Stimulated activated CD8-positive, alpha-beta memory T cell treated with anti-CD3 and anti-CD28 coated beads, Interleukin-15, amount 100 ng/mL, for 4 hours (primary cell): ENCODE measurements around the gene CDH23.

Experiments
- DNase-seq, 2 donors: peaks; one replicate each; pipeline ENCODE4 v3.0.0-alpha.2; 2020; ENCODE audit warnings: low read depth in 2 of 2

CDH23 gene

GRCh38 chr10:71659111-71659634 lies 262.5 kb downstream of the CDH23 start:
- no peak for DNase-seq

DNA sequence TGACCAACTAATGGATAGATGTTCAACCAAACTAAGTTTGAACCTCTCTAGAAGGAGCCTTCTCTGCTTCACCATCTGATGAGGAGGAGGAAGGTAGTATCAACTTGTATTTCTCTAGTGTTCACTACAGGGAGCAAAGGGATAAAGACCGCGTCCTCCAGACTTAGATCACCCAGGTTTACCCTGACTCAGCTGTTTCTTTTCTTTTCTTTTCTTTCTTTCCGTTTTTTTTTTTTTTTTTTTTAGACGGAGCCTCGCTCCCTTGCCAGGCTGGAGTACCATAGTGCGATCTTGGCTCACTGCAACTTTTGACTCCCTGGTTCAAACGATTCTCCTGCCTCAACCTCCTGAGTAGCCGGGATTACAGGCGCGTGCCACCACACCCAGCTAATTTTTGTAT lies 263.0 kb downstream of the CDH23 start:
- DNase-seq = no peak

GRCh38 chr10:71660313-71660712 lies 263.6 kb downstream of the CDH23 start:
- no peak for DNase-seq

DNA sequence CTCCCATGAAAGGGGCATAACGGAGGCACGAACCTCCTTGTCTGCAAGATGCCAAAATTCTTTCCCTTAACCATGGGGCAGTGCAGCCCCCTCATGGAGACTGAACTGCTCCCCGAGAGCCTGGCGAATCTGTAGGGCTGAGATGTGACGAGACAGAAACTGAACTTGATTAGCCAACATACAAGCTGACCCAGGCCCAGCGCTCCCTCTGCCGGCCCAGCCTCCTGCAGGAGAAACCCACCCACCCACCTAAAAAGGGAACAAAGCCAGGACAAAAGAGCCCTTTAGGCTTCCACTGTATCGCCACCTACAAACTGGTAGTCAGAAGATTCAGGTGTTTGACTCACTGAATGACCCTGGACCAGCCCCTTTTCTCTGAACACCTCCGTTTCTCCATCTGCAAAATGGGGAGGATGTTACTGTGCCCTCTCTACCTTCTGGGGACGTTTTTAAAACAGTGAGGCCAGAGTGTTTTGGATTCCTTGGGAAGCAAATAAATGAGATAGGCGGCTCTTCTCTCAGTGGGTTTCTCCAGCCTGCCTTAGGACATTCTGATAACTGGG lies 264.4 kb downstream of the CDH23 start:
- DNase-seq = no peak

GRCh38 chr10:71661779-71662336 lies 265.1 kb downstream of the CDH23 start:
- DNase-seq = no peak

- DNase-seq = no peak
Observed at GRCh38 chr10:71663311-71663710, 266.6 kb downstream of the CDH23 start.

DNA sequence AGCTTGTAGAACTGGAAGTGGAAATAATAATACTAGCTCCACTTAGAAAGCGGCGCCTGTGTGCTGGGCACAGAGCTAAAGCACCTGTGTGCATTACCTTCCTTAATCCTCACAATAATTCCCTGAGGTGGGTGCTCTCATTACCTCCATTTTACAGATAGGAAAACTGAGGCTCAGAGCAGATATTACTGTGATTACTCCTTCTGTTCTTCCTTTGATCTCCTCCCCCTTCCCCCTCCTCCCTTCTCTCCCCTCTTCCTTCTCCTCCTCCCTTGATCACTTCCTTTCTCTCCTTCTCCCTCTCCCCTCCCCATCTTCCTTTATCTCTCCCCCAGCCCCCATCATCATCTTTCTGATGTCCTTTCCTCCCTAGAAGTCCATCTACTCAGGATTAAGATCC lies 267.9 kb downstream of the CDH23 start:
- no peak for DNase-seq

DNA sequence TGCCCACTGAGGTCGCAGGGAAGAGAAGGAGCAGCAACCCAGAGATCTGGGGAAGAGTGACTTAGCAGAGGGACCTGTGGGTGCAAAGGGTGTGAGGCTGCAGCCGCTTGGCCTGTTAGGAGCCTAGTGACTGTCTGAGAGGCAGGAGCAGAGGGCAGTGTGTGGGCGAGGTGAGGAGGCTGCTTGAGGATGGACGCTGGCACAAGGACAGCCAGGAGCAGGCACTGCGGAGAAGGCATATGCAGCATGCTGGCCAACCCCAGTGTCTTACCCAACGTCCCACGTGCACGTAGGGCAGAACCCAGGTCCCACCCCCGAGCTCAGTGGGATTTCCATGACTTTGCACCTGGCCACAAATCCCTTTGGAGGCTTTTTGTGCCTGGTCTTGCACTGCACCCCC lies 268.7 kb downstream of the CDH23 start:
- no peak for DNase-seq

DNA sequence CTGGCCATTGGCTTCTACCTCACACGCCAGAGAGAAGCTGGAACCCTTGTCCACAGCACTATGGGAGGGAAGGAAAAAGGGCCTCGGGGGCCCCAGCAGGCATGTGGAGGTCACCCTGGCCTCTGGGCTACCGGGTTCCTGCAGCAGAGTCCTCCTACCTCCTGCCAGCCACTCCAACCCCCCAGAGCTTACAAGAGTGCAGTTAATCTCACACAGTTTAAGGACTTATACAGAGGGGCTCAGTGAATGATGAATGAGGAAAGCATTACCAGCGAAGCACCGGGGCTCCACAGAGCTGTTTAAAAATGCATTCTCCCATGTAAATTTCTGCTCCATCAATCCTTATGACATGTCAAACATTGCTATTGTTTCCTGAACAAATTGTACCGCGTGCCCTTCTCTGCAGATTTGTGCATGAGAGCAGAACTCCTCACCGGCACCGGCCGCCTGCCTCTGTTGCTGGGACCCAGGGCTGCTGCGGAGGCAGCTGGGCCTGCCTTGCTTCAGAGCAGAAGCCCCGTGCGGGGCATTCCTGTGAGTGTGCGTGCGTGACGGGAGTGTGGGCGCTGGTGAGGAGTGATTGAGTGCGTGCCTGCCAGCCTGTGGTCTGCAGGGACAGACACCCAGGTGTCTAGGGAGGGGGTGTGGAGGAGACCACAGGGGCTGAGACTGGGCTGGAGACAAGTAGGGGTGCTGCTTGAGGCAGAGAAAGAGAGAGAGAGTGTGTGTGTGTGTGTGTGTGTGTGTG lies 270.1 kb downstream of the CDH23 start:
- DNase-seq = no peak

- DNase-seq = no peak
Observed at GRCh38 chr10:71667387-71667752, 270.6 kb downstream of the CDH23 start.

DNA sequence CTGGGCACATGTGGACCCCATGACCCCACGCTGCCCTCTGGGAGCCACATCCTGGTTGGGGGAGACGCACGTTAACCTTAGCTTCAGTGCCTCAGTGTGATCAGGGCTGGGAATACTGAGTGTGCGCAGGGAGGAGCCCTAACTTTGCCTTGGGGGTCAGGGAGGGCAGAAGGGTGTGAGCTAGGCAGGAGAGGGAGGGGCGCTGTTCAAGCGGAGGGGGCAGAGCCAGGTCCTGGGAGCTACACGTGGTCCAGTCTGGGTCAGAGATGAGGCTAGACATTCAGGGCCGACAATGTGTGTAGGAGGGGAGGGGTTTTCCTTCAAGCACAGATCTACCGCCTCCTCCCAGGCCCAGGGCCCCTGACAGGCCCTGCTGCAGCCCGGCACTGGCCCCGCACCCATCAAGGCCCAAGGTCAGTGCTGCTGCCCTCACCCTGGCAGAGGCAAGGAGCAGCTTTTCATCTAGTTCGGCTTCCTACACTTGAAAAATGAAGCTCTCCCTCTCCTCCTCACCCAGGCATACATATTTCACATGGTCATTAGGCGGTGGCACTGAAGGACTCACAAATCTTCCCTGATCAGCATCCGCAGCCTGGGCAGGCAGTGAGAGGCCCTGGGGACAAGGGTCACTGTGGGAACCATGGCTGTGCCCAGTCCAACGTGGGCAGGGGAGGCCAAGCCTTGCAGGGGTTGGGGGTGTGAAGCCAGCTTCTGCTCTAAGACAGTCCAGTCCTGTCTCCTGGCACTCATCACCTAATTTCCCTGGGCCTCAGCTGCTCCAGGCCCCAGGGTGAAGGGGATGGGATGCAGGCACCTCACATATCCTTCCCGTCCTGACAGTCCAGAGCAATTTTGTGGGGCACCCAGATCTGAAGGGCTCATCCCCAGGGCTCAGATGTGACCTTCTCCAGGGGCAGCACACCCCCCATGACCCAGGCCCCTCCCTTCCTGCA lies 275.6 kb downstream of the CDH23 start:
- DNase-seq = no peak

GRCh38 chr10:71675295-71675970 lies 278.7 kb downstream of the CDH23 start:
- DNase-seq = no peak

GRCh38 chr10:71677261-71677660 lies 280.5 kb downstream of the CDH23 start:
- DNase-seq = no peak

- no peak for DNase-seq
Observed at GRCh38 chr10:71678057-71678805, 281.5 kb downstream of the CDH23 start.

- DNase-seq = no peak
Observed at GRCh38 chr10:71679425-71679824, 282.7 kb downstream of the CDH23 start.

DNA sequence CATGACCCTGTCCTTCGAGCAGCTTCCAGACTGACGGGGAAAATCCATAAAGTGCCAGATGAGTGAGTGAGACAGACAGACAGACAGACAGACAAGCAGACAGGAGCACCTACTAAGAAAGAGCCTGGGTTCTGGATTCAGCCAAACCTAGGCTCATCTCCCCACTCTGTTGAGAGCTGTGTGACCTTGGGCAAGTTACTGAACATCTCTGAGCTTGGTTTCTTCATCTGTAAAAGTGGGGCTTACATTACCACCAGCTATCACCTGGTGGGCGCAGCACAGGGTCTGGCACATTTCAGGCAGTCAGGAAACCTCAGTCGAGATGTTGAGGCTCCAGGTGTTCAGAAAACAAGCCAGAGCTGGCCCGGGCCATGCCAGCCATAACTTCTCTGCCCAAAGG lies 285.3 kb downstream of the CDH23 start:
- no peak for DNase-seq

DNA sequence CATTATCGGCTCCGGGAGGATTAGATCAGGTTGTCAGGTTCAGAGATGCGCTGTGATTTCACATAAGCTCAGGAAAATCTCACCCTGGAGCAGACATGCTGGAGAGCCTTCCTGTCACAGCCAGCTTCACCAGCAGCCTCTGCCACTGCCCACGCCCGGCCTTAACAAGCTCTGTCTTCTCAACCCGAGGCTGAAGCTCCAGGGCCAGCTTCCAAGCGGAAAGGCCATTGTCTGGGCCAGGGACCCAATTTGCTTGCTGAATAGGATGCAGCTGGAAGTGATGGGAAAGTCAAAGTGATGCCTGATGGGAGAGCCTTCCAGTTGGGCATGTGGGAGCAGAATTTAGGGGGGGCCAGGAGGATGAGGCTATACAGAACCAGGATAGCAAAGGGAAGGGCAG lies 286.6 kb downstream of the CDH23 start:
- DNase-seq = no peak

DNA sequence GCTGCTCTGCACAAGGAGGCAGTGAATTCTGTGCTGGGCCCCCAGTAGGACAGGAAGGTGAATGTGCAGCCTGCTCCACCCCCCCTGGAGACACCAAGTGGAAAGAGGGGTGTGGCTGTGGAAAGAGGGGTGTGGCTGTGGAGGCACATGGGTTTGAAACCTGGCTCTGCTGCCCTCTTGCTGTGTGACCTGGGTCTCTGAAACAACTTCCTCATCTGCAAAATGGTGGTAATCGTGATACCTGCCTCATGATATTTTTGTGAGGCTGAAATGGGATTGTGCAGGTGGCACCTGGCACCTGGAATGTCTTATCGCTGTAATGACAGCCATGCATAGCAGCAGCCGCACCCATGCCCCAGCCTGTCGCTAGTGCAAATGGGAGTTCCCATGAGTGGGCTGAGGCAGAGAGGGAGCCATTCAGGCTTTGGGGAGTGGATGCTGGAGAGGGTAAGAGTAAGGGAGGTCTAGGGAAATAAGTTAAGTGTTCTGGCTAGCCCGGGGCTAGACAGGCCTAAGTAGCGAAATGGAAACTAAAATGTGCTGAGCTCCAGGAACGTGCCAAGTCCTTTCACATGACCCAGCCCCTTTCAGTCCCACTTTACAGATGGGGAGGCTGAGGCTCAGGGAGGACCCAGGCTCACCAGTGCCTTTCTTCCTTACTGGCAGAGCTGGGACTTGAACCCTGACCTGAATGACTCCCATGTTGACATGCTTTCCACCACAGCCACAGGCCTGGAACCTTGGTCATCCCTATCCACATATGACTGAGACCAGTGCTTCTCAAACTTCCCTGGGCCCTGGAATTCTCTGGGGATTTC lies 287.8 kb downstream of the CDH23 start:
- DNase-seq = no peak

DNA sequence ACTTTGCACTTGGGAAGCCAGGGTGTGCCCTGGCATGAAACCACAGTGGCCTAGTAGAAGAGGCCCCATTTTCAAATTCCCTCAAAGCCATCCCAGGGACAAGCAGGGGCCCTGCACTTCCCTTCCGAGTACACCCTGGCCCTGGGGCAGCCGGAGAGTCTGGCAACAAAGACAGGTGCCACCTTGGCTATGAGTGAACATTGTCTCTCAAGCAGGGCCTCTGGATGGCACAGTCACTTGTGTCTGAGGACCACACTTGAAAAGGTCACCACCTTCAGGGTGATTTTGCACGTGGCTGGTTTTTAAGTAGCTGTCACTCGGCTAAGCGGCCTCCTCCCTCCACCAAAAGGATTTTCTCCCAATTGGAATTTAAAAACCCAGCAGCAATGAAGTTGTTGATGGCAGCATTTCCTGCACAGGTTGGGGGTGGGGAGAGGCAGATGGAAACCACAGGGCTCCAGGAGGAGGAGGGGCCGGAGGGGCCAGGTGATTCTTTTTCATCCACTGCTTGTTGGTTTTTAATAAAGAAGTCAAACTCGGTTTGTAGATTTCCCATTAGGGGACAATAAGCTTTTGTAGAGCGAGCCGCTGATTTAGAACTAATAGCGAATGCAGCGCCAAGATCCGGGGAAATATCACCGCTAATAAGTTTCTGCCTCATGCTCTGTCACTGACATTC lies 289.0 kb downstream of the CDH23 start:
- DNase-seq = no peak
